Testis (tissue), 2 donors: ENCODE measurements around the gene KCNH6.

ENCODE experiments used
- POLR2A ChIP-seq: fragments of 450-650 bp; IDR thresholded peaks from one replicate; pipeline ENCODE4 v1.6.1; 2017; ENCODE audit warnings: antibody characterized with exemption, mild to moderate bottlenecking, moderate library complexity
- TF ChIP-seq, protein P1 (sequence below), 3 experiments: fragments of 450-650 bp in 2 of 3; fragments of 200-600 bp in 1 of 3; sonication (generic) in 1 of 3; IDR thresholded peaks; one replicate each; pipeline ENCODE4 v1.5.1; 2016 to 2019; ENCODE audit warnings: antibody characterized with exemption in 3 of 3, mild to moderate bottlenecking in 2 of 3, moderate library complexity in 1 of 3

- TF ChIP-seq, protein P1, sequence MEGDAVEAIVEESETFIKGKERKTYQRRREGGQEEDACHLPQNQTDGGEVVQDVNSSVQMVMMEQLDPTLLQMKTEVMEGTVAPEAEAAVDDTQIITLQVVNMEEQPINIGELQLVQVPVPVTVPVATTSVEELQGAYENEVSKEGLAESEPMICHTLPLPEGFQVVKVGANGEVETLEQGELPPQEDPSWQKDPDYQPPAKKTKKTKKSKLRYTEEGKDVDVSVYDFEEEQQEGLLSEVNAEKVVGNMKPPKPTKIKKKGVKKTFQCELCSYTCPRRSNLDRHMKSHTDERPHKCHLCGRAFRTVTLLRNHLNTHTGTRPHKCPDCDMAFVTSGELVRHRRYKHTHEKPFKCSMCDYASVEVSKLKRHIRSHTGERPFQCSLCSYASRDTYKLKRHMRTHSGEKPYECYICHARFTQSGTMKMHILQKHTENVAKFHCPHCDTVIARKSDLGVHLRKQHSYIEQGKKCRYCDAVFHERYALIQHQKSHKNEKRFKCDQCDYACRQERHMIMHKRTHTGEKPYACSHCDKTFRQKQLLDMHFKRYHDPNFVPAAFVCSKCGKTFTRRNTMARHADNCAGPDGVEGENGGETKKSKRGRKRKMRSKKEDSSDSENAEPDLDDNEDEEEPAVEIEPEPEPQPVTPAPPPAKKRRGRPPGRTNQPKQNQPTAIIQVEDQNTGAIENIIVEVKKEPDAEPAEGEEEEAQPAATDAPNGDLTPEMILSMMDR (IDR thresholded peaks at IDR 0.05) = no peak
- TF ChIP-seq POLR2A = no peak
Measured at GRCh38 chr17:63589646-63590045, 66.5 kb downstream of the KCNH6 start.
